Uterus (tissue), 2 donors: ENCODE results near the gene IL31.

Experiments used
- CTCF ChIP-seq, 4 experiments: fragments of 200-600 bp in 2 of 4; fragments of 450-650 bp in 2 of 4; sonication (generic) in 2 of 4; IDR thresholded peaks; one replicate each; pipeline ENCODE4 v1.5.1; 2016 to 2019; ENCODE audit warnings: antibody characterized with exemption in 4 of 4, mild to moderate bottlenecking in 2 of 4, moderate library complexity in 1 of 4
- POLR2A ChIP-seq, 2 donors: fragments of 450-650 bp; IDR thresholded peaks; one replicate each; pipeline ENCODE4 v1.6.1; 2016; ENCODE audit warnings: antibody characterized with exemption in 2 of 2, mild to moderate bottlenecking in 1 of 2, moderate library complexity in 1 of 2

DNA sequence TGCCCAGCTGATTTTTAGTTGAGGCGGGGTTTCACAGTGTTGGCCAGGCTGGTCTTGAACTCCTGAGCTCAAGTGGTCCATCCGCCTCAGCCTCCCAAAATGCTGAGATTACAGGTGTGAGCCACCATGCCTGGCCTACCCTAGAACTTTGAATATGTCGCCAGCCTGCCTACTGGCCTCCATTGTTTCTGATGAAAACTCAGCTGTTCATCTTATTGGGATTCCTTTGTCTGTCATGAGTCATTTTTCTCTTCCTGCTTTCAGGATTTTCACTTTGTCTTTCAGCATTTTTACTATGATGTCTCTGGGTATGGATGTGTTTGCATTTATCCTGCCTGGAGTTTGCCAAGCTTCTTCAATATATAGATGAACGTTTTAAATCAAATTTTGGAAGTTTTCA is 21.4 kb upstream of the IL31 start:
- TF ChIP-seq CTCF (IDR thresholded peaks at IDR 0.05) = no peak
- TF ChIP-seq POLR2A (IDR thresholded peaks at IDR 0.05) = no peak
